Parathyroid adenoma (tissue), 2 donors: ENCODE data around the gene FEZF2.

Experiments
- H2AFZ ChIP-seq: fragments of 300-600 bp; sonication (generic); one replicate; pipeline ENCODE4 v1.7.0; 2017; ENCODE audit warnings: antibody characterized with exemption, mild to moderate bottlenecking
- H3K27ac ChIP-seq: fragments of 300-600 bp; sonication (generic); one replicate; pipeline ENCODE4 v1.7.0; 2017
- H3K27me3 ChIP-seq: fragments of 300-600 bp; sonication (generic); one replicate; pipeline ENCODE4 v1.7.0; 2017; ENCODE audit warnings: low read length; ENCODE audit not compliant: control insufficient read depth, insufficient read depth
- H3K36me3 ChIP-seq: fragments of 300-600 bp; sonication (generic); one replicate; pipeline ENCODE4 v1.7.0; 2017; ENCODE audit warnings: low read length; ENCODE audit not compliant: control insufficient read depth, insufficient read depth
- H3K4me1 ChIP-seq: fragments of 300-600 bp; sonication (generic); one replicate; pipeline ENCODE4 v1.7.0; 2017; ENCODE audit warnings: control low read depth
- H3K4me2 ChIP-seq: fragments of 300-600 bp; sonication (generic); one replicate; pipeline ENCODE4 v1.7.0; 2017; ENCODE audit warnings: low read length
- H3K4me3 ChIP-seq: fragments of 300-600 bp; sonication (generic); one replicate; pipeline ENCODE4 v1.7.0; 2017; ENCODE audit warnings: low read depth, low read length
- H3K79me2 ChIP-seq: fragments of 300-600 bp; sonication (generic); one replicate; pipeline ENCODE4 v1.7.0; 2017; ENCODE audit warnings: control low read depth
- H3K9ac ChIP-seq: fragments of 300-600 bp; sonication (generic); one replicate; pipeline ENCODE4 v1.7.0; 2017; ENCODE audit warnings: mild to moderate bottlenecking
- H3K9me3 ChIP-seq: fragments of 300-600 bp; sonication (generic); one replicate; pipeline ENCODE4 v1.7.0; 2017; ENCODE audit warnings: low read length; ENCODE audit not compliant: control insufficient read depth
- CTCF ChIP-seq: fragments of 300-600 bp; sonication (generic); IDR thresholded peaks from one replicate; pipeline ENCODE4 v1.7.0; 2017; ENCODE audit warnings: antibody characterized with exemption, mild to moderate bottlenecking
- donor health status: primary hyperparathyroidism.

FEZF2 gene

GRCh38 chr3:62370858-62371719, 2.3 kb downstream of the FEZF2 start:
- Histone ChIP-seq H3K4me1 (no peaks in the 10 kb centered on the region), H3K9me3 (no peaks in the 10 kb centered on the region), H3K36me3 (no peaks in the 10 kb centered on the region), H3K27me3 (peaks cover 34% of the 10 kb centered on the region), H3K27ac (no peak overlapping the region), H3K4me2 (no peak overlapping the region), H2AFZ (no peak overlapping the region), H3K4me3 (no peak overlapping the region), H3K79me2 (no peaks in the 10 kb centered on the region), H3K9ac (no peak overlapping the region)
- no peak for TF ChIP-seq CTCF

GRCh38 chr3:62370112-62370857, 3.1 kb downstream of the FEZF2 start:
- no peak for TF ChIP-seq CTCF
- Histone ChIP-seq H3K4me2 (no peak overlapping the region), H2AFZ (no peak overlapping the region), H3K27ac (no peak overlapping the region), H3K79me2 (no peaks in the 10 kb centered on the region), H3K4me1 (no peaks in the 10 kb centered on the region), H3K4me3 (no peak overlapping the region), H3K9ac (no peak overlapping the region), H3K27me3 (peaks cover 28% of the 10 kb centered on the region), H3K9me3 (no peaks in the 10 kb centered on the region), H3K36me3 (no peaks in the 10 kb centered on the region)

GRCh38 chr3:62369476-62369743, 3.9 kb downstream of the FEZF2 start:
- H3K79me2 ChIP-seq = no peaks in the 10 kb centered on the region
- H3K4me3 ChIP-seq = no peak overlapping the region
- H3K9ac ChIP-seq = no peak overlapping the region
- H3K36me3 ChIP-seq = no peaks in the 10 kb centered on the region
- no peak overlapping the region for H3K4me2 ChIP-seq
- H3K27ac ChIP-seq = no peak overlapping the region
- no peaks in the 10 kb centered on the region for H3K9me3 ChIP-seq
- no peaks in the 10 kb centered on the region for H3K4me1 ChIP-seq
- peaks cover 25% of the 10 kb centered on the region for H3K27me3 ChIP-seq
- TF ChIP-seq CTCF = no peak
- no peak overlapping the region for H2AFZ ChIP-seq

GRCh38 chr3:62368705-62369475, 4.5 kb downstream of the FEZF2 start:
- H3K27me3 ChIP-seq = peaks cover 22% of the 10 kb centered on the region
- H3K79me2 ChIP-seq = no peaks in the 10 kb centered on the region
- no peaks in the 10 kb centered on the region for H3K4me1 ChIP-seq
- TF ChIP-seq CTCF = no peak
- H2AFZ ChIP-seq = no peak overlapping the region
- H3K9ac ChIP-seq = no peak overlapping the region
- H3K27ac ChIP-seq = no peak overlapping the region
- H3K4me2 ChIP-seq = no peak overlapping the region
- no peaks in the 10 kb centered on the region for H3K9me3 ChIP-seq
- H3K36me3 ChIP-seq = no peaks in the 10 kb centered on the region
- no peak overlapping the region for H3K4me3 ChIP-seq
